ENCODE data around the gene MYH16.
"Not testable (repeated sequence)": the region's sequence is repeated elsewhere in the genome, so short reads cannot be mapped to it uniquely, and the experiment has no call there.

Gene MYH16

DNA sequence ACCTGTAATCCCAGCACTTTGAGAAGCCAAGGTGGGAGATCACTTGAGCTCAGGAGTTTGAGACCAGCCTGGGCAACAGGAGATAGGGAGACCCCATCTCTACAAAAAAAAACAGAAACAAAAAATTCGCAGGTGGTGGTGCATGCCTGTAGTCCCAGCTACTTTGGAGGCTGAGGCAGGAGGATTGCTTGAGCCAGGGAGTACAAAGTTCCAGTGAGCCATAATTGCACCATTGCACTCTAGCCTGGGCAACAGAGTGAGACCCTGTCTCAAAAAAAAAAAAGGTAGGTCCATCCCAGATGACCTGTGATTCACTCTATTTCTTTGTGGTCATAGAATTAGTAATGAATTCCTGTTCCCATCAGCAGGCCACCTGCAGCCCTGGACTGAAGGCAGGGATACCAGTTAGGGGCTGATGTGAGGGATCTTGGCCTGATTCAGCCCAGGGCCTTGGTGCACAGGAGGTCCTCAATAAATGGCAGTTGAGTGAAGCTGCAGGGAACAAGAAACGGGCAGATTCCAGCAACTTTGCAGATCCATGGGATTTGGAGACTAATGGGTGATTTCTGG lies at the start of gene MYH16:
TSS of gene MYH16 (plus strand) at position 364 of the 570 bp plus-strand sequence.
- DNase-seq = no peak

DNA sequence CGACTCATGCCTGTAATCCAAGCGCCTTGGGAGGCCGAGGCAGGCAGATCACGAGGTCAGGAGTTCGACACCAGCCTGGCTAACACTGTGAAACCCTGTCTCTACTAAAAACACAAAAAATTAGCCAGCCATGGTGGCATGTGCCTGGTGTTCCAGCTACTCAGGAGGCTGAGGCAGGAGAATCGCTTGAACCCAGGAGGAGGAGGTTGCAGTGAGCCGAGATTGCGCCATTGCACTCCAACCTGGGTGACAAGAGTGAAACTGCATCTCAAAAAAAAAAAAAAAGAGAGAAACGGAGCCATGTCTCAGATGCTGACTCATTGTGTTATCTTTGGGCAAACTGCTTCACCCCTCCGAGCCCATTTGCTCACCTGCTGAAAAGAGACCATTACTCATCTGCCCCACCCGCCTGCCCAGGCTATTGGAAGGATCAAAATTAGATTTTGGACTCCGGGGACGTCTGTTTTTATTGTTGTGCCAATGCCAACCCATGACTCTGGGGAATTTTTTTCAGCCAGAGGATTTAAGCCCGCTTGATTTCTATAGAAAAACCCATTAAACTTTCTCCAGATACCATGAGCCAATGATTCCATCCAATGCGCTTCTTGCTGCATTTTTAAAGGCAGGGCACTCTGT lies 48.3 kb upstream of the MYH16 start:
- not testable (repeated sequence) for DNase-seq

DNA sequence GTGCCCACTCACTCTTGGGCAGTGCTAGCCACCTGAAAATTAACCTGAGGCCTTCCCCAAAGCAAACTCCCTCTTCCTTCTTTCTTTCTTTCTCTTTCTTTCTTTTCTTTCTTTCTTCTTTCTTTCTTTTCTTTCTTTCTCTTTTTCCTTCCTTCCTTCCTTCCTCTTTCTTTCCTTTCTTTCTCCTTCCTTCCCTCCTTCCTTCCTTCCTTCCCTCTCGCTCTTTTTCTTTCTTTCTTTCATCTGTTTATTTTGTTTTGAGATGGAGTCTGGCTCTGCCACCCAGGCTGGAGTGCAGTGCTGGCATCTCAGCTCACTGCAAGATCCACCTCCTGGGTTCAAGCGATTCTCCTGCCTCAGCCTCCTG lies 47.8 kb upstream of the MYH16 start:
- no peak for DNase-seq

DNA sequence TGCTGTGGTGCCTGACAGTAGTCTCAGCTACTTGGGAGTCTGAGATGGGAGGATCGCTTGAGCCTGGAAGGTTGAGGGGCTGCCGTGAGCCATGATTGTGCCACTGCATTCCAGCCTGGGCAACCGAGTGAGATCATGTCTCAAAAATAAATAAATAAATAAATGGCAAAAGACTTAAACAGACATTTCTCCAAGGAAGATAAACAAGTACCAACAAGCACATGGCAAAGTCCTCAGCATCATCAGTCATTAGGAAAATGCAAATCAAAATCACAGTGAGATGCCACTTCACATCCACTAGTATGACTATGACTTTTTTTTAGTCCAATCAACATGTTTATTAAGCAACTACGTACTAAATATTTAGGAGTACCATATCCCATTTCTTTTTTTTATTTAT lies 43.4 kb upstream of the MYH16 start:
- no peak for DNase-seq

DNA sequence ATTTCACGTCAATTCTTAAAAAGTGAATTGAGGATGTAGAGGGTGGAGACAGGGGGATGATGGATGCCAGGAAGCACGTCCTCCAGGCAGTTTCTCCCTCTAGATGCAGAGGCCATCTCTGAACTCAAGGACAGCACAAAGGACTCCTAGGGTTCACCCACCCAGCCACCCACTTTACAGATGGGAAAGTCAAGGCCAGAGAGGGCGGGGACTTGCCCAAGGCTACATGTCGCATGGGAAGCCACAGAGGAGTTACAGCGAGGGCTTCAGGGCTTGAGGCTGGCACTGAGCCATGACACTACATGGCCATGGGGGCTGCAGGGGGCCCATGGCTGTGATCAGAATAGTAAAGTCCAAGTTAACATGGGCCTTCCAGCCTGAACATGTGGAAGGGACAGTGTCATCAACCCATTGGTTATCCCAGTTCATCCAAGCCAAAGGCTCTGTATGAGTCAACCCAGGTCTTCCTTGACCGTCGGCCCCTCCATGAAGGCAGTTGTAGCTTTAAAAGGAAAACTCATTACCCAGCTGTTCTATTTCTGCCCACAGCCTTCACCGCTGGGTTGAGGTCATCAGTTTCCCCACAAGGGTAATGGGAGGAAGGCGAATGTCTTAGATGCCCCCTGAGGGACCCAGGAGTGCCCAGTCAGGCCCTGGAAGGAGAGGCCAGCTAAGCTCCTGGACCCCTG lies 40.4 kb upstream of the MYH16 start:
- no peak for DNase-seq

DNA sequence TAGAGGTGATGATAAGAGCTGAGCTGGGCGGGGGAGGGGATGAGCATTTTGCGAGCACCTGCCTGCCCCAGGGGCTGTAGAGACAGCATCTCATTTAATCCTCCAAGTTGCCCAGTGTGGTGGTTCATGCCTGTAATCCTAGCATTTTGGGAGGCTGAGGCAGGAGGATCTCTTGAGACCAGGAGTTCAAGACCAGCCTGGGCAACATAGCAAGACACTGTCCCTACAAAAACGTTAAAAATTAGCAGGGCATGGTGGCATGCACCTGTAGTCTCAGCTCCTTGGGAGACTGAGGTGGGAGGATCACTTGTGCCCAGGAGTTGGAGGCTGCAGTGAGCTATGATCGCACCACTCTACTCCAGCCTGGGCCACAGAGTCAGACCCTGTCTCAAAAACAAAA lies 39.7 kb upstream of the MYH16 start:
- DNase-seq = not testable (repeated sequence)

DNA sequence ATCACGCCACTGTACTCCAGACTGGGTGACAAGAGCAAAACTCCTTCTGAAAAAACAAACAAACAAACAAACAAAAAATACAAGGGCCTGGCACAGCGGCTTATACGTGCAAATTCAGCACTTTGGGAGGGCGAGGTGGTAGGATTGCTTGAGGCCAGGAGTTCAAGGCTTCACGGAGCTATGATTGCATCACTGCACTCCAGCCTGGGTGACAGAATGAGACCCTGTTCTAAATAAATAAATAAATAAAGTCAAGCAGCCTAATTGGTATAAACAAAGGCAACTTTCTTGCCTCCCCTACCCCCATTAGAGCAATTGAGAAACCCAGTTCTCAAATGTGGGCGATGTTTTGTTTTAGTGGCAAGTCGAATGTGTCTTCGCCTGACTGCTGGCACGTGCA lies 38.5 kb upstream of the MYH16 start:
- no peak for DNase-seq

DNA sequence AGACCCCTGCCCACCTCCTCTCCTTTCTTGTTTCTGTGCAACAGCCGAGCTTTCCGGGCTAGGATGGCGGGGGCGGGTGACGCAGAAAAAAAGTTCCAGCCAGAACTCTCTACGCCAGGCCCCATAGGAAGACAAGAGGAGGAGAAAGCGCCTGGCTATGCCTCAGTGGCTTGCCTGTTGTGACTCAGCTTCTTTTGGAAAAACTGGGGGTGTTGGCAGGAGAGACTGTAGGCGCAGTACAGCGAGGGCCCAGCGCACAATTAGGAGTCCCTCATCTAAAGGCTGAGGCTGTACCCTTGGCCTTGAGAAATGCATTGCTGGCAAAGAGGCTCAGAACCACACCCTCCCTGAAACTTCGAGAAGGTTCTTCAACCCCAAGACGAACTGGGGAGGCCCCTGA lies 36.7 kb upstream of the MYH16 start:
- DNase-seq = no peak

DNA sequence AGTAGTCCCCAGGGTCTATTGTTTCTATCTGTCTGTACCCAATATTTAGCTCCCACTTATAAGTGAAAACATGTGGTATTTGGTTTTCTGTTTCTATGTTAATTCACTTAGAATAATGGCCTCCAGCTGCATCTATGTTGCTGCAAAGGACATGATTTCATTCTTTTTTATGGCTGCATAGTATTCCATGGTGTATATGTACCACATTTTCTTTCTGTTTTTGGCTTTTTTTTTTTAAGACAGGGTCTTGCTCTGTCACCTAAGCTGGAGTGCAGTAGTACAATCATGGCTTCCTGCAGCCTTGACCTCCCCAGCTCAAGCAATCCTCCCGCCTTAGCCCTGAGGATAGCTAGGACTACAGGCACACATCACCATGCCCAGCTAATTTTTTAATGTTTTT lies 34.8 kb upstream of the MYH16 start:
- DNase-seq = not testable (repeated sequence)

DNA sequence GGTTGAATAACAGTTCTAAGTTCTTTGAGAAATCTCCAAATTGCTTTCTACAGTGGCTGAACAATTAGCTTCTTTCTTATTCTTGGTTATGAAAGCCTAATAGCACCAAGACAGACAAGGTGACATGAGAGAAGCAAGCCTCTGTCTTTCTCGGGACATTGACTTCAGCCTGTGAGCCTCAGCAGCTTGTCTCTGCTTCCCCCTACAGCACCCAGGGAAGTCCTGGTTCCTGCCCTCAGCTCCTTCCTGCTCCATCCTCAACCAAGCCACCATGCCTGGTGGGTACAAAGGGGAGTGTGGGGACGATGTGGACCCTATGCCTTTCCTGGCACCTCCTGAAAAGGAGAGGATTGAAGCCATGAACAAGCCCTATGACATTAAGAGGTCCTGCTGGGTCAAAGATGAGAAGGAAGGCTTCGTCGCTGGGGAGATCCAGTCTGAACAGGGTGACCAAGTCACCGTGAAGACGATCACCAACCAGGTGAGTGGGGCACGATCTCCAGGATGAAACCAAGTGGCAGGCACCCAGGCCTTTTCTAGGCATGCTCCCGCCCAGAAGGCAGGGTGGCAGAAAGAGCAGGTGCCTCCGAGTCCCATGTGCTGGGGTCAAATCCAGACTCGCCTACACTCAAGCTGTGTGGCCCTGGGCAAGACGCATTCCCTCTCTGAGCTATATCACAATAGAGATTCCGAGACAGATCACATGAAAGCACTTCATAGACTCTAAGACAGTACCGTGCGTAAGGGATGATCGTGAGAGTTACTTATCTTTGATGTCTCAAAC lies 33.9 kb upstream of the MYH16 start:
- no peak for DNase-seq

DNA sequence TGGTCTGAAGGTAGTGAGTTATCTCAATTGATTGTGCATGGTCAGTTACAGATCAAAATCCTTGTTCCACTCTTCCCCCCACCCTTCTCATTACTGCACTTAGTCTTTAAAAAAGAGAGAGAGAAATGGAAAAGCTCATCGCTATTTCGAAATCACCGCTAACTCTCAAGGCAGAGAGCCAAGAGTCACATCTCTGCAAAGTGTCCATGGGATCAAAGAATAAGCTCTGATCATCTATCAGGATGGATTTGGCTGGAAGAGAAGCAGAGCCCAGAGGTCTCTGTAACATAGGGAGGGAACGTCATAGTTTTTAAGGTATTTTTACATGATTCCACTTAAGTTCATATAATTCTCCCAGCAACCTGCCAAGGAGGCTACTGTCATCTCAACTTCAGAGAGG lies 30.0 kb upstream of the MYH16 start:
- no peak for DNase-seq

DNA sequence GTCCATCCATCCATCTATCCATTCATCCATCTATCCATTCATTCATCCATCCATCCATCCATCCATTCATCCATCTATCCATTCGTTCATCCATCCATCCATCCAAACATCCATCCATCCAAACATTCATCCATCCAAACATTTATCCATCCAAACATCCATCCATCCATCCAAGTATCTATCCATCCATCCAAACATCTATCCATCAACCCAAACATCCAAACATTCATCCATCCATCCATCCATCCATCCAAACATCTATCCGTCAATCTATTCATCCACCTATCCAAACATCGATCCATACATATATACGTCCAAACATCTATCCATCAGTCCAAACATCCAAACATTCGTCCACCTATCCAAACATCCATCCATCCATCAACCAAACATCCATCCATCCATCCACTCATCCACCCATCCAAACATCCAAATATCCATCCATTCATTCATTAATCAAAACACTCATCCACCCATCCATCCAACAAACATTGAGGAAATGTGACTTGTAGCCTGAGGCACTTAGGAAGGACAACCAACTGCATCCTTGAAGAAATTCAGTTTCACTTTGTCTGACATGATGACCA lies 28.8 kb upstream of the MYH16 start:
- no peak for DNase-seq

DNA sequence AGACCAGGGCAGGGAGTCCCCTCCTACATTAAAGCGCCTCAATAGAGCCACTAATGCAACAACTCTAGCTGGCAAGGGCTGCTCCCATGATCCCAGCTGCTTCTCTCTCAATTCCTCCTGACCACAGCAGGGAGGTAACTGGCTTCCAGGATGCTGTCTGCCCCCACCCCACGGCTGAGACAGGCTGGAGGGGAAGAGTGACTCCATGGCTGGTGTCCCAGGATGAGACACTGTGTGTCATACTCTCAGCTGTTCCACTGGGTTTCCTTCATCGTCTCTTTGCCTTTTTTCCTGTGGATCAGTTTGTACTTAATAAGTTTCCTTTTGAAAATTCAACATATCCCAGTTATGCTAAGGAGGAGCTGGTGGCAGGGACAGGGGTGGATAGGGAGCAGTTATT lies 27.7 kb upstream of the MYH16 start:
- no peak for DNase-seq

DNA sequence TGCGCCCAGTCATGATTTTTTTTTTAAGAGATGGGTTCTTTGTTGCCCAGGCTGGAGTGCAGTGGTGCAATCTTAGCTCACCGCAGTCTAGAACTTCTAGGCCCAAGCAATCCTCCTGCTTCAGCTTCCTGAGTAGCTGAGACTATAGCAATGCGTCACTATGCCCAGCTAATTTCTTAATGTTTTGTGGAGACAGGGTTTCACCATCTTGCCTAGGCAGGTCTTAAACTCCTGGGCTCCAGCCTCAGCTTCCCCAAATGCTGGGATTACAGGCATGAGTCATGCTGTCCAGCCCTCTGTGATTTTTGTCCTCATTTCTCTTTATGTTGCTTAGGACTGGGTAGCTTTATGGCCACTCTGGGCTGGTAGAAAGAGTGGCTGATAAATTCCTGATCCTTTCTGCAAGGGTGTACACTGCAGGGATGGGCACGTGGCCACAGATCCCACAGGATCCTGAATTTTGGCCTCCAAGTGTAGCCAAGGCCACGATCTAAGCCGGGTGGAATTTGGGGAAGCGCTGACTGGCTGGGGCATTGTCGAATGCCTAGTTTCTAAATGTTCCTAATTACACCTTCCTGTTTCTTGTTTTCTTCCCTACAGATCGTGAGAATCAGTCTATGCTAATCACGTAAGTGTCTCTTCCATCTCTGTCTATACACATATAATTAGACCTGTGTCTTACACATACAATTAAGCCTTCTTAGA lies 24.1 kb upstream of the MYH16 start:
- no peak for DNase-seq

DNA sequence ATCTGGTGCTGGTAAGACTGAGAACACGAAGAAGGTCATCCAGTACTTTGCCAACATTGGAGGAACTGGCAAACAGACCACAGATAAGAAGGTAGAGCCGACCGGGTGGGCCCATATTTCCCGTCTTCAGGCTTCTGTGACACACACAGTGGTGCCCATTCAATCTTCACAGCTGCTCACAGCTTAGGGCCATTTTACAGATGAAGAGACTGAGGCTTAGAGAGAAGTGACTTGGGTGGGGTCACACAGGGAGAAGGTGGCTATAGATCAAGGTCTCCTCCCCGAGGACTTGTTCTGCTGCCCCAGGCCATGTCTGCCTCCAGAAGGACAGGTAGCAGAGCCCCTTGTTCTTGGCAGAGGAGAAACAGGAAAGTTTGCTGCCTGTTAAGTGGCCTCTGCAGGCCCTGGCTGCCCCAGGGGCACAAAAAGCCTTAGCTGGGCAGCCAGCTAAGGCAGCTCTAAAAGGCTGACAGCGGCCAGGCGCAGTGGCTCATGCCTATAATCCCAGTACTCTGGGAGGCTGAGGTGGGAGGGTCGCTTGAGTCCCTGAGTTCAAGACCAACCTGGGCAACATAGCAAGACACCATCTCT lies 22.6 kb upstream of the MYH16 start:
- DNase-seq = no peak

DNA sequence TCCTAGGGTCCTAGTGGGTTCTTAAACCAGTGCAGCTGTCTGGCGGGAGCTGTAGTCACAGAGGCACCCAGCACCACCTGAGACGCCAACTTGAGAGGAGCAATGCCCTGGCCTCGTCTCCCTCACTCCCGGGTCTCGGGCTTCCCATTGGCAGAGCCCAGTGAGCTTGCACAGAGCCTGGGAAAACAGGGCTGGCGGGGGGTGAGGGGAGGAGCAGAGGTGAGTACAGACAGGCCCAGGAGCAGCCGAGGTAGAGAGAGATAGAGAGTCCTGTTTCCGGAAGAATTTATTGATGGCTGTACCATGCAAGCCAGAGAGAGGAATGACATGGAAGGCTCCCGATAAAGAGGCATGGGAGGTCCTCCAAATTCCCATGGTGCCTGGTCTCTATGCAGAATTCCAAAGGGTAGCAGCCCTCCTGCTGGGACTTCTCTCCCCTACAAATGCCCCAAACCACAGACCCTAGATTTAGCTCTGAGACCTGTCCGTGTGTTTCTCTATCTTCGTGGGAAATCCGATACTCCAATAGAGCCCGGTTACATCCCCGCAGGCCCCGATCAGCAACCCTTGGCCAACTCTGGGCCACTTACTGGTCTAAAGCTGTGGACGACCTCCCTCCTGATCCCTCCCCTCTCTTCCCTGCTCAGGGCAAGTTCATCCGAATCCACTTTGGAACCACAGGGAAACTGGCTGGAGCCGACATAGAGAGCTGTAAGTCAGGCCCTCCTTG lies 20.3 kb upstream of the MYH16 start:
- DNase-seq = no peak

DNA sequence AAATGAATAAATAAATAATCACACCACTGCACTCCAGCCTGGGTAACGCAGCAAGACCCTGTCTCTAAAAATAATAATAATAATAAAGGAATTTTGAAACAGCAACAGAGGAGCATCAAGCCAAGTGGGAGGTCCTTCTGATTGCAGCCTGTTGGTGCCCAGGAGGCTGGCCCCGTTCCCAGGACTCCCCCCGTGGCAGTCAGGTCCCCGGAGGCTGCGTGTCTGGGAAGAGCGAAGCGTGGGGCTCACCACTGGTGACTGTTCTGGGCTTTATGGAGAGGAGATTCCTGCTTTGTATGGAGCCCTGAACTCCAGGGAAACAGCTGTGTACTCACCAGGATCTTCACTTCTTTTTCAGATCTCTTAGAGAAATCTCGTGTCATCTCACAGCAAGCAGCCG lies 19.3 kb upstream of the MYH16 start:
- no peak for DNase-seq

DNA sequence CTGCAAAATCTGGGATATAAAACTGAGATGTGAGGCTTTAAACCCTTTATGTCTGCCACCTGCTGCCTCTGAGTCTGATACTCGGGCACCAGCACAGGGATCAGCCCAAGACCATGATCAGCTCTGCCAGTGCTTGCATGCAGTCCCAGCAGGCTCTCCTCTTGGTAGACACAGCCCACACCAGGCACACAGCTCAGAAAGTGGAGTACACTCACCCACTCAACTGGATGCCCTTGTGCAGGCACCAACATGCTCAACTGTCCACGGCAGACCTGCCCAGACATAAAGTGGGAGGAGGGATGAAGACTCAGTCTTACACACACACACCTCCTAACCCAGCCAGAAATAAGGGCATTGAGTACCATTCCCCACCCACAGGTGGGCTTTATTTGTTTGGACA lies 18.2 kb upstream of the MYH16 start:
- DNase-seq = no peak

DNA sequence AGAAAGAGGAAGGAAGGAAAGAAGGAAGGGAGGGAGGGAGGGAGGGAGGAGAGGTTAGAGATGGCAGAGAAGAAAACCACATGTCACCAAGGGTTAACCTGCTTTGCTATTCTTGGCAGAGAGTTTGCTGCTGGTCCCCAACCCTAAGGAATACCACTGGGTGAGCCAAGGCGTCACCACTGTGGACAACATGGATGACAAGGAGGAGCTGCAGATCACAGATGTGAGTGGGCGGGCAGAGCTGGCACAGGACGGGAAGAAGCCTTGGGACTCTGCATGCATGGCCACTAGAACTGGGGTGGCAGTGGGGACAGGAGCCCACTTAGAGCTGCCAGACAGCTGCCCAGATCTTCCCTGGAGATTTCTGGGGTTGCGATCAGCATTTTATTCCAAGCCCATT lies 17.2 kb upstream of the MYH16 start:
- no peak for DNase-seq

DNA sequence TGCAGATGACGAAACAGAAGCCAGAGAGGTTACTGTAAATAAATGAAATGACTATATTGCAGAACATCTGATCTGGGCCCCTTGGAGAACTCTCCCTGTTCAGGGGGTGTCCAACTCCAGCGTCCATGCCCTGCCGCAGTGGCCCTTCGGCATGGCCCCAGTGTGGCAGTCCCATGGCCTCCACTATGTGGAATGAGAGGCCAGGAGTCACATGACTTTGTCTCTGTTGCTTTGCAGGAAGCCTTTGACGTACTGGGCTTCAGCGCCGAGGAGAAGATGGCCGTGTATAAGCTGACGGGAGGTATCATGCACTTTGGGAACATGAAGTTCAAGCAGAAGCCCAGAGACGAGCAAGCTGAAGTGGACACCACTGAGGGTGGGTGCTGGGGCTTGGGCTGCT lies 15.6 kb upstream of the MYH16 start:
- no peak for DNase-seq

DNA sequence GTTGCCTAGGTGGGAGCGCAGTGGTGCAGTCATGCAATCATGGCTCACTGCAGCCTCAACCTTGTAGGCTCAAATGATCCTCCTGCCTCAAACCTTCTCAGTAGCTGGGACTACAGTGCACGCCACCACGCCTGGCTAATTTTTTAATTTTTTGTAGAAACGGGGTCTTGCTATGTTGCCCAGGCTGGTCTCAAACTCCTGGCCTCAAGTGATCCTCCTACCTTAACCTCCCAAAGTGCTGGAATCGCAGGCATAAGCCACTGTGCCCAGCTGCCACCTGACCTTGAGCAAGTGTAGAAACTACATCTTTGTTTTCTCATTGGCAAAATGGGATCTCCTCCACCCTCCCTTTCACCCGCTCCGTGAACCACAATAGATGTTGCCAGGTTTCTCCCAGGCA lies 15.0 kb upstream of the MYH16 start:
- no peak for DNase-seq

DNA sequence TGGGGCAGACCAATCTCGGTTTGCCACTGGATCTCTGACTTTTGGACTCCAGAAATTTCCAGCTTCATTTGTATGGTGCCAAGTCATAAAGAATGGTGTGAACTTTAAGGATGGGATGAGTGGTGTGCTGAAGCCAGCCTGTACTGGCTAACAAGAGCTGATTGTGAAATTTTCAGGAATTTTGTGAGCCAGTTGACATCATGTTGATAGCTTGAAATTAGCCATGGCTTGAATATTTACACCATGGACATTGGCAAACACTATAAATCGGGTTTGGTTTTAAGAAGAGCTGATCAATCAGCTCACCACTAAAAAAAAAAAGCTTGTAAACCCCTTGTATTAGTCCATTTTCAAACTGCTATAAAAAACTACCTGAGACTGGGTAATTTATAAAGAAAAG lies 14.1 kb upstream of the MYH16 start:
- DNase-seq = no peak

All from DMS79 treated with DMSO at 0.1 percent for 48 hours (cell line).